VCaP (cell line): ENCODE data around the gene MACROD2.

Source experiments
- H3K27ac ChIP-seq: fragments of 450-650 bp; 2 replicates; pipeline ENCODE4 v1.5.1; 2017
- CTCF ChIP-seq: fragments of 450-650 bp; conservative IDR thresholded peaks from 2 replicates; pipeline ENCODE4 v1.5.1; 2017; ENCODE audit warnings: mild to moderate bottlenecking, moderate library complexity

MACROD2 gene

DNA sequence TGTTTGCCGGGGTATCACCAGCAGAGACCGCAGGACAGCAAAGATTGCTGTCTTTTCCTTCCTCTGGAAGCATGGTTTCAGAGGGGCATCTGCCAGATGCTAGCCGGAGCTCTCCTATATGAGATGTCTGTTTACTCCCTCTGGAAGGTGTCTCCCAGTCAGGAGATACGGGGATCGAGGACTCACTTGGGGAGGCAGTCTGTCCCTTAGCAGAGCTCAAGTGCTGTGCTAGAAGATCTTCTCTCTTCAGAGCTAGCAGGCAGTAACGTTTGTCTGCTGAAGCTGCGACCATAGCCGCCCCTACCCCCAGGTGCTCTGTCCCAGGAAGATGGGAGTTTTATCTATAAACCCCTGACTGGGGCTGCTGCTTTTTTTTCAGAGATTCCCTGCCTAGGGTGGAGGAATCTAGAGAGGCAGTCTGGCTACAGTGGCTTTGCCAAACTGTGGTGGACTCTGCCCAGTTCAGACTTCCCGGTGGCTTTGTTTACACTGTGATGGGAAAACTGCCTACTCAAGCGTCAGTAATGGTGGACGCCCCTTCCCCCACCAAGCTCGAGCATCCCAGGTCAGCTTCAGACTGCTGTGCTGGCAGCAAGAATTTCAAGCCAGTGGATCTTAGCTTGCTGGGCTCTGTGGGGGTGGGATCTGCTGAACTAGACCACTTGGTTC lies 475.0 kb downstream of the MACROD2 start:
- no peak for TF ChIP-seq CTCF
- no peak overlapping the region for H3K27ac ChIP-seq

GRCh38 chr20:14470977-14471661 lies 475.8 kb downstream of the MACROD2 start:
- no peak overlapping the region for H3K27ac ChIP-seq
- TF ChIP-seq CTCF: no peak

GRCh38 chr20:14477125-14477524 lies 481.8 kb downstream of the MACROD2 start:
- no peak overlapping the region for H3K27ac ChIP-seq
- TF ChIP-seq CTCF: no peak

DNA sequence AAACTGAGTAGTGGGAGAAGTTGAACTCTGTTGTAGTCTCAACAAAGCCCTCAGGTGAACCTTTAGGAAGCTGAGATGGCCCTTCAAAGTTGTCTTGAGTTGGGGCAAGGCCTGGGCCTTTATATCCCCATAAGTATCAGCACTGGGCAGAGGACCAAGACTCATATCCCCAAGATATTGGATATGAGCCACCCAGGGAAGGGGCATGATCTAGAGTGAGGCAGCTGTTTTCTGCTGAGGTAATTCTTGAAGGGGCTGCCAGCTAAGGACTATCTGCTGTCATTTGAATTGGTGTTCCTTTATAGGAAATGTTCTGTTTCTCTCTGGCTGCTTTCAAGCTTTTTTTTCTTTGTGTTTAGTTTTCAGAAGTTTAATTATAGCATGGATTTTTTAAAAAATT lies 482.8 kb downstream of the MACROD2 start:
- no peak overlapping the region for H3K27ac ChIP-seq
- TF ChIP-seq CTCF: no peak

GRCh38 chr20:14481863-14482262 lies 486.5 kb downstream of the MACROD2 start:
- no peak for TF ChIP-seq CTCF
- no peak overlapping the region for H3K27ac ChIP-seq

DNA sequence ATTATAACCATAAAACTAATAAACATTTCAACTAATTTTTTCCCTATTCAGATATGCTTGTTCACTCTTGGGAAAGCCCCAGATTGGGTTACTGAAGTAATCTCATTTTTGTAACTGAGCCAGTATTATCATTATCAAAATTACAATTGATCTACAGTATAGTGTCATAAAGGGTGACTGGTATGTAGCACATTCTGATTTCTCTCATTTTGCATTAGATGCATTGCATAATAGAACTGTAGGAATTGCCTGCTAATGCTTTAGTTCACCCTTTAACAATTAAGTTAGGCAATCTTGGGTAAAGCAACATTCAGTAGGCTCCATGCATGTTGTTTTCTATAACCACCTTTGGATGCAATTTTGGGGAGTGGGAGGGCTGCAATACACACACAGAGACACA lies 492.9 kb downstream of the MACROD2 start:
- no peak for TF ChIP-seq CTCF
- H3K27ac ChIP-seq: no peak overlapping the region

DNA sequence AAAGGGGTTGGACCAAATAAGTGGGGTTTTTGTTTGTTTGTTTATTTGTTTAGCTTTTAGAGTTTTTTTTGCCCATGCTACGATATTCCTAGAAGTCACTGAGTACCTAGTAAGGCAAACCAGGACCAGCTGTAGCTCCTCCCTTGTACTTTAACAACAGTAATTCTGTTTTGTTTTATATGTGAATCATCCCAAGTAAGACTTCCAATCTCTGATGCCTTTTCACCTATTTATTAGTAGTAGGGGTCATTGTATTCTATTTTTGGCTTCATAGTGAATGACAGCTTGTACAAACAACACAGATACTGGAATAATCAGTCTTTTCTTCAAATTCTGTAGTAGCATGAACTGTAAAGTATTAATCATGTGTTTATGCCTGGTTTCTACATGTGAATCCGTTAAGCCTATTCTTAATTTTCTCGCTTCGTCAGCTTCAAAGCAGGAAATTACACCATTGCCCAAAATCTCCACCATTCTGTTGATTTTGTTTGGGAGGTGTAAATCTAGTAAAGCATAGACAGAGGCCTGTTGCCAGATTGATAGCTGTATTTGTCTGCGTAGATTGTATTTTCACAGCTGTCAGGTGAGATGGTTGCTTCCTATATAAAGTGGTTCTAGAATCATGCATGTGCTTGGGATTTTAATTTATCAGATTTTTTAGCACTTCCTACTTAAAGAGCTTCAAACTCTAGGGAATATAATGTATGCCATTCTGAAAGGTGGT lies 493.6 kb downstream of the MACROD2 start:
- H3K27ac ChIP-seq: no peak overlapping the region
- no peak for TF ChIP-seq CTCF
